Progenitor cell of endocrine pancreas (in vitro differentiated cells): Measurements from ENCODE around the gene REL. TPM values are rescaled to one million over a fixed set of nuclear protein-coding genes. Genes with fewer than 3 reads are reported as not detected.

Source experiments
- DNase-seq: peaks from one replicate; pipeline ENCODE4 v3.0.0; 2021; ENCODE audit warnings: low spot score; ENCODE audit not compliant: unreplicated experiment
- H3K27ac Mint-ChIP-seq: 2 replicates; pipeline ENCODE4 v1.8.0; 2021; ENCODE audit warnings: mild to moderate bottlenecking, moderate library complexity, mixed read lengths
- H3K27me3 Mint-ChIP-seq: 2 replicates; pipeline ENCODE4 v1.8.0; 2021; ENCODE audit warnings: mixed read lengths
- H3K36me3 Mint-ChIP-seq: 2 replicates; pipeline ENCODE4 v1.8.0; 2022; ENCODE audit warnings: mixed read lengths; ENCODE audit not compliant: insufficient read depth
- H3K4me1 Mint-ChIP-seq: 2 replicates; pipeline ENCODE4 v1.8.0; 2021; ENCODE audit warnings: low read depth, mixed read lengths
- H3K4me3 Mint-ChIP-seq: 2 replicates; pipeline ENCODE4 v1.8.0; 2021; ENCODE audit warnings: low read depth, mild to moderate bottlenecking, moderate library complexity, mixed read lengths
- H3K9me3 Mint-ChIP-seq: 2 replicates; pipeline ENCODE4 v1.8.0; 2021; ENCODE audit warnings: low read depth, mixed read lengths
- CTCF ChIP-seq: fragments of 200-600 bp; sonication (generic); IDR thresholded peaks from one replicate; pipeline ENCODE4 v1.5.0; 2021; ENCODE audit warnings: antibody characterized with exemption, mild to moderate bottlenecking; ENCODE audit not compliant: unreplicated experiment
- total RNA-seq: library from RNA; stranded (reverse); gene quantifications from 2 replicates; pipeline ENCODE4 v1.2.1, GENCODE V29; 2021

REL gene
- total RNA-seq, 1 donor from 2014 or later: 11.9 TPM

- Mint-ChIP-seq H3K9me3 (no peaks in the 10 kb centered on the region), H3K36me3 (no peaks in the 10 kb centered on the region), H3K27ac (no peak overlapping the region), H3K4me1 (no peaks in the 10 kb centered on the region), H3K4me3 (no peak overlapping the region), H3K27me3 (no peaks in the 10 kb centered on the region)
- no peak for DNase-seq
- TF ChIP-seq CTCF: no peak
Observed at GRCh38 chr2:60867007-60867406, 14.4 kb upstream of the REL start.

- Mint-ChIP-seq H3K4me3 (no peak overlapping the region), H3K4me1 (no peaks in the 10 kb centered on the region), H3K27ac (no peak overlapping the region), H3K27me3 (no peaks in the 10 kb centered on the region), H3K9me3 (no peaks in the 10 kb centered on the region), H3K36me3 (no peaks in the 10 kb centered on the region)
- TF ChIP-seq CTCF: no peak
- no peak for DNase-seq
Observed at GRCh38 chr2:60867848-60868247, 13.5 kb upstream of the REL start.

GRCh38 chr2:60868589-60869273 lies 12.6 kb upstream of the REL start:
- no peak overlapping the region for H3K4me3 Mint-ChIP-seq
- no peak overlapping the region for H3K27ac Mint-ChIP-seq
- no peaks in the 10 kb centered on the region for H3K9me3 Mint-ChIP-seq
- H3K36me3 Mint-ChIP-seq: no peaks in the 10 kb centered on the region
- no peak for TF ChIP-seq CTCF
- no peaks in the 10 kb centered on the region for H3K4me1 Mint-ChIP-seq
- no peaks in the 10 kb centered on the region for H3K27me3 Mint-ChIP-seq
- no peak for DNase-seq

- Mint-ChIP-seq H3K4me1 (no peaks in the 10 kb centered on the region), H3K27me3 (no peaks in the 10 kb centered on the region), H3K27ac (no peak overlapping the region)
Observed at GRCh38 chr2:60872510-60872928, 8.9 kb upstream of the REL start.

GRCh38 chr2:60873381-60873780 lies 8.0 kb upstream of the REL start:
- Mint-ChIP-seq H3K36me3 (no peaks in the 10 kb centered on the region), H3K4me1 (no peaks in the 10 kb centered on the region), H3K4me3 (no peak overlapping the region), H3K27ac (no peak overlapping the region), H3K9me3 (no peaks in the 10 kb centered on the region), H3K27me3 (no peaks in the 10 kb centered on the region)
- TF ChIP-seq CTCF: no peak
- DNase-seq: no peak

More at GRCh38 chr2:60872510-60872928, 8.9 kb upstream of the REL start:
- Mint-ChIP-seq H3K36me3 (no peaks in the 10 kb centered on the region), H3K9me3 (no peaks in the 10 kb centered on the region), H3K4me3 (no peak overlapping the region)
- TF ChIP-seq CTCF: no peak
- DNase-seq: no peak
